WTC11 (cell line): Measurements from ENCODE around the gene CAMTA1. TPM values are rescaled to one million over a fixed set of nuclear protein-coding genes. Genes with fewer than 3 reads are reported as not detected.

ENCODE experiments used
- ATAC-seq: fragments of 200-7000 bp; cut with Tn5 transposase; 2 replicates; pipeline ENCODE4 v1.10.0; 2021; ENCODE audit warnings: mild to moderate bottlenecking, moderate library complexity
- CTCF ChIA-PET: fragments of 300-600 bp; sonication (Branson Sonifier 250); formaldehyde crosslinking; loops from one replicate; lab custom pipeline; 2021; ENCODE audit warnings: antibody characterized with exemption; lab: Charles Lee
- POLR2A ChIA-PET: fragments of 350-600 bp; sonication (Branson Sonifier 250); formaldehyde crosslinking; loops from one replicate; lab custom pipeline; 2021; ENCODE audit warnings: antibody characterized with exemption; lab: Charles Lee
- DNase-seq: peaks from one replicate; pipeline ENCODE4 v3.0.0; 2021; ENCODE audit warnings: low spot score
- H3K27ac Mint-ChIP-seq: 2 replicates; pipeline ENCODE4 v1.8.0; 2021; ENCODE audit warnings: mixed read lengths
- H3K27me3 Mint-ChIP-seq: 2 replicates; pipeline ENCODE4 v1.8.0; 2021; ENCODE audit warnings: low read depth, mild to moderate bottlenecking, moderate library complexity, mixed read lengths
- H3K36me3 Mint-ChIP-seq: 2 replicates; pipeline ENCODE4 v1.8.0; 2021; ENCODE audit warnings: mixed read lengths
- H3K4me1 Mint-ChIP-seq: 2 replicates; pipeline ENCODE4 v1.8.0; 2022; ENCODE audit warnings: mixed read lengths
- H3K4me3 Mint-ChIP-seq: 2 replicates; pipeline ENCODE4 v1.8.0; 2021; ENCODE audit warnings: mild to moderate bottlenecking, moderate library complexity, mixed read lengths
- H3K9me3 Mint-ChIP-seq: 2 replicates; pipeline ENCODE4 v1.8.0; 2021; ENCODE audit warnings: mixed read lengths
- ATF6 ChIP-seq: sonication (generic); formaldehyde crosslinking; IDR thresholded peaks from 2 replicates; pipeline ENCODE4 v1.8.1; 2023; ENCODE audit warnings: mild to moderate bottlenecking, missing genetic modification reagents
- ESRRA ChIP-seq: sonication (generic); formaldehyde crosslinking; IDR thresholded peaks from 2 replicates; pipeline ENCODE4 v1.8.1; 2022; ENCODE audit warnings: mild to moderate bottlenecking, missing genetic modification reagents, borderline replicate concordance
- JUN ChIP-seq: sonication (generic); formaldehyde crosslinking; IDR thresholded peaks from 2 replicates; pipeline ENCODE4 v1.8.0; 2023; ENCODE audit warnings: mild to moderate bottlenecking, missing genetic modification reagents
- OVOL2 ChIP-seq: fragments of 250-450 bp; sonication (Bioruptor Pico); IDR thresholded peaks from 2 replicates; pipeline ENCODE4 v1.9.0; 2021; ENCODE audit warnings: mild to moderate bottlenecking, borderline replicate concordance
- PRDM15 ChIP-seq: sonication (generic); formaldehyde crosslinking; IDR thresholded peaks from 2 replicates; pipeline ENCODE4 v1.8.0; 2022; ENCODE audit warnings: missing genetic modification reagents
- ZNF232 ChIP-seq: sonication (generic); formaldehyde crosslinking; IDR thresholded peaks from 2 replicates; pipeline ENCODE4 v1.8.0; 2022; ENCODE audit warnings: mild to moderate bottlenecking, missing genetic modification reagents
- ZNF416 ChIP-seq: fragments of 250-450 bp; sonication (Bioruptor Pico); IDR thresholded peaks from 2 replicates; pipeline ENCODE4 v1.9.0; 2021; ENCODE audit warnings: mild to moderate bottlenecking, inconsistent platforms
- ZNF425 ChIP-seq: fragments of 250-450 bp; sonication (Bioruptor Pico); conservative IDR thresholded peaks from 2 replicates; pipeline ENCODE4 v1.9.0; 2021; ENCODE audit warnings: mild to moderate bottlenecking
- ZNF532 ChIP-seq: fragments of 250-450 bp; sonication (Bioruptor Pico); IDR thresholded peaks from 2 replicates; pipeline ENCODE4 v1.9.0; 2021; ENCODE audit warnings: mild to moderate bottlenecking, borderline replicate concordance
- total RNA-seq: library from RNA; stranded (reverse); gene quantifications from 3 replicates; pipeline ENCODE4 v1.2.3, GENCODE V29; 2021

The CAMTA1 gene
- total RNA-seq, 1 experiment from 2014 or later = 86.4 TPM

- TF ChIP-seq PRDM15 (CRISPR knock-in tag) = no peak
- no peak for TF ChIP-seq ZNF416
- TF ChIP-seq OVOL2 = no peak
- no peak for TF ChIP-seq ESRRA (CRISPR knock-in tag)
Observed at GRCh38 chr1:6923012-6923411, 137.8 kb downstream of the CAMTA1 start (continued).

- TF ChIP-seq ZNF532 (CRISPR knock-in tag) (no peak), ATF6 (CRISPR knock-in tag) (no peak), ZNF425 (CRISPR knock-in tag) (no peak), JUN (CRISPR knock-in tag) (no peak), ZNF232 (CRISPR knock-in tag) (no peak)
- Mint-ChIP-seq H3K4me3 (no peak overlapping the region), H3K27ac (no peak overlapping the region), H3K4me1 (peaks cover 26% of the 10 kb centered on the region), H3K36me3 (peaks cover 32% of the 10 kb centered on the region), H3K9me3 (peaks cover 35% of the 10 kb centered on the region), H3K27me3 (peaks cover 5% of the 10 kb centered on the region; the same call in 1 of the 2 replicates)
- ChIA-PET CTCF (no interaction called here), POLR2A (no interaction called here)
- no peak for DNase-seq
- ATAC-seq = no peak
Observed at GRCh38 chr1:6923416-6923815, 138.2 kb downstream of the CAMTA1 start.
